Kidney (tissue), 14 donors: ENCODE results near the gene CABCOCO1. TPM values are rescaled to one million over a fixed set of nuclear protein-coding genes. Genes with fewer than 3 reads are reported as not detected.

Source experiments
- DNase-seq, 5 donors: peaks; one replicate each; pipeline ENCODE4 v3.0.0-alpha.2; 2013 to 2020
- FAIRE-seq: peaks from 2 replicates; lab custom pipeline; 2012; peaks lifted over from hg19 to GRCh38; lab: Jason Lieb, UNC
- H3K27ac ChIP-seq, 2 donors: one replicate each; pipeline ENCODE4 v1.7.0; 2013; ENCODE audit warnings: low read depth in 2 of 2, low read length in 2 of 2, inconsistent platforms in 1 of 2
- H3K27me3 ChIP-seq: one replicate; pipeline ENCODE4 v1.7.1; 2013; ENCODE audit warnings: low read length, inconsistent platforms; ENCODE audit not compliant: control insufficient read depth, insufficient read depth
- H3K36me3 ChIP-seq, 3 donors: one replicate each; pipeline versions ENCODE4 v1.7.0 to v1.7.1; 2013; ENCODE audit warnings: low read length in 3 of 3, control low read depth in 1 of 3, inconsistent platforms in 1 of 3; ENCODE audit not compliant: insufficient read depth in 3 of 3, control insufficient read depth in 2 of 3
- H3K4me1 ChIP-seq, 3 donors: one replicate each; pipeline versions ENCODE4 v1.7.0 to v1.7.1; 2013; ENCODE audit warnings: low read length in 3 of 3, inconsistent platforms in 1 of 3, low read depth in 1 of 3; ENCODE audit not compliant: control insufficient read depth in 2 of 3, insufficient read depth in 2 of 3
- H3K4me3 ChIP-seq, 3 donors: one replicate each; pipeline versions ENCODE4 v1.7.0 to v1.8.1; 2013; ENCODE audit warnings: low read length in 3 of 3, control low read depth in 1 of 3, inconsistent platforms in 1 of 3
- H3K9ac ChIP-seq, 3 donors: one replicate each; pipeline versions ENCODE4 v1.7.0 to v1.7.1; 2013; ENCODE audit warnings: low read length in 3 of 3, control low read depth in 1 of 3, inconsistent platforms in 1 of 3
- H3K9me3 ChIP-seq, 3 donors: one replicate each; pipeline versions ENCODE4 v1.7.0 to v1.7.1; 2013; ENCODE audit warnings: low read length in 3 of 3, control low read depth in 1 of 3, inconsistent platforms in 1 of 3; ENCODE audit not compliant: control insufficient read depth in 2 of 3, insufficient read depth in 1 of 3
- CTCF ChIP-seq: IDR thresholded peaks from 3 replicates; pipeline ENCODE4 v1.5.1; 2012; ENCODE audit warnings: mild to moderate bottlenecking, moderate library complexity, borderline replicate concordance; ENCODE audit not compliant: insufficient read depth; ENCODE audit errors: extremely low read depth
- intact Hi-C: fragments of 100-400 bp; cut with DNase I; formaldehyde crosslinking; loops from one replicate; pipeline ENCODE4 v1.11.1; 2022
- polyA plus RNA-seq: library from polyadenylated mRNA; stranded (reverse); fragments of 350-450 nt; fragmentation: Illumina TruSeq; extraction: RNeasy Lipid Tissue Mini Kit (QIAGEN cat#74804); gene quantifications from one replicate; pipeline ENCODE4 v1.2.3, GENCODE V29; 2014; ENCODE audit warnings: low read depth, low replicate concordance; ENCODE audit not compliant: insufficient read depth
- total RNA-seq: library from RNA; stranded (reverse); fragmentation: NEBNext Ultra II Directional; extraction: Animal tissue kit (Norgen Biotek cat#: 25700); gene quantifications from one replicate; pipeline ENCODE4 v1.2.1, GENCODE V29; 2021
- donor health status: control.
- donor health status: control.
- donor health status: control.
- donor health status: control.
- donor health status: control.
- donor health status: DM: yes; HTN: yes; CAD: no.
- donor health status: Normal renal cell carcinoma (clear cell type).

The CABCOCO1 gene
- total and polyA plus RNA-seq, 2 donors from 2014 or later, result 1.5 to 2.3 TPM

- no peak overlapping the region for H3K4me3 ChIP-seq
- FAIRE-seq (no peak), DNase-seq (no peak)
- H3K4me1 ChIP-seq, result peaks cover 0 to 8% (median 3%) of the 10 kb centered on the region in 3 donors
- intact Hi-C loops, result no loop called here
- no peak for TF ChIP-seq CTCF
- no peaks in the 10 kb centered on the region for H3K27me3 ChIP-seq
- H3K9me3 ChIP-seq, result no peaks in the 10 kb centered on the region
- H3K9ac ChIP-seq, result no peak overlapping the region
- no peaks in the 10 kb centered on the region for H3K36me3 ChIP-seq
- H3K27ac ChIP-seq, result no peak overlapping the region
These were observed 129.5 kb downstream of the CABCOCO1 start for GRCh38 chr10:61792097-61792716.

- H3K9ac ChIP-seq, result no peak overlapping the region
- FAIRE-seq, result no peak
- H3K27me3 ChIP-seq, result no peaks in the 10 kb centered on the region
- no peak for DNase-seq
- no peak for TF ChIP-seq CTCF
- H3K9me3 ChIP-seq, result no peaks in the 10 kb centered on the region
- H3K27ac ChIP-seq, result no peak overlapping the region
- intact Hi-C loops, result no loop called here
- no peaks in the 10 kb centered on the region for H3K36me3 ChIP-seq
- H3K4me1 ChIP-seq, result peaks cover 0 to 9% (median 3%) of the 10 kb centered on the region in 3 donors
- no peak overlapping the region for H3K4me3 ChIP-seq
These were observed 130.2 kb downstream of the CABCOCO1 start for GRCh38 chr10:61792921-61793320.

- Histone ChIP-seq H3K9me3 (no peaks in the 10 kb centered on the region), H3K4me1 (peaks cover 0 to 14% (median 5%) of the 10 kb centered on the region in 3 donors), H3K27ac (no peak overlapping the region), H3K27me3 (no peaks in the 10 kb centered on the region), H3K4me3 (no peak overlapping the region), H3K9ac (no peak overlapping the region), H3K36me3 (no peaks in the 10 kb centered on the region)
- intact Hi-C loops, result no loop called here
- peak in 3 of 5 donors; percentile 18 to 66 (median 44) for DNase-seq
- TF ChIP-seq CTCF, result no peak
- FAIRE-seq, result no peak
These were observed 131.3 kb downstream of the CABCOCO1 start for GRCh38 chr10:61793760-61794703.
